H9 (cell line): ENCODE measurements around the gene ENHO. TPM values are rescaled to one million over a fixed set of nuclear protein-coding genes. Genes with fewer than 3 reads are reported as not detected.

ENCODE experiments used
- DNase-seq: peaks from one replicate; pipeline ENCODE4 v3.0.0-alpha.2; 2017
- H2AFZ ChIP-seq: one replicate; pipeline ENCODE4 v1.6.1; 2013; ENCODE audit warnings: mild to moderate bottlenecking, low read length, control low read depth, moderate library complexity
- H2AK5ac ChIP-seq: 2 replicates; pipeline ENCODE4 v1.6.1; 2013; ENCODE audit warnings: low read length, control low read depth, mixed read lengths; ENCODE audit not compliant: insufficient read length
- H2BK120ac ChIP-seq: one replicate; pipeline ENCODE4 v1.6.1; 2013; ENCODE audit warnings: low read depth, mild to moderate bottlenecking, low read length, control low read depth, inconsistent platforms; ENCODE audit not compliant: poor library complexity, severe bottlenecking
- H2BK12ac ChIP-seq: 2 replicates; pipeline ENCODE4 v1.6.1; 2013; ENCODE audit warnings: low read length, control low read depth, mixed read lengths, low read depth; ENCODE audit not compliant: insufficient read length
- H2BK15ac ChIP-seq: 2 replicates; pipeline ENCODE4 v1.6.1; 2013; ENCODE audit warnings: low read depth, low read length, control low read depth
- H2BK20ac ChIP-seq: one replicate; pipeline ENCODE4 v1.6.1; 2013; ENCODE audit warnings: low read depth, mild to moderate bottlenecking, low read length, control low read depth, inconsistent platforms; ENCODE audit not compliant: poor library complexity, severe bottlenecking
- H2BK5ac ChIP-seq: 2 replicates; pipeline ENCODE4 v1.6.1; 2013; ENCODE audit warnings: low read length, control low read depth, mixed read lengths; ENCODE audit not compliant: insufficient read length
- H3K14ac ChIP-seq: 2 replicates; pipeline ENCODE4 v1.6.1; 2013; ENCODE audit warnings: low read length, control low read depth; ENCODE audit not compliant: insufficient read depth
- H3K18ac ChIP-seq: 2 replicates; pipeline ENCODE4 v1.6.1; 2013; ENCODE audit warnings: low read depth, mild to moderate bottlenecking, mixed read lengths, low read length, control low read depth; ENCODE audit not compliant: insufficient read length
- H3K23ac ChIP-seq: 2 replicates; pipeline ENCODE4 v1.6.1; 2013; ENCODE audit warnings: low read length, control low read depth, mixed read lengths, low read depth; ENCODE audit not compliant: insufficient read length
- H3K23me2 ChIP-seq: 2 replicates; pipeline ENCODE4 v1.6.1; 2013; ENCODE audit warnings: low read depth, mild to moderate bottlenecking, mixed read lengths, low read length, control low read depth; ENCODE audit not compliant: insufficient read length, poor library complexity, severe bottlenecking
- H3K27ac ChIP-seq: 2 replicates; pipeline ENCODE4 v1.5.1; 2013; ENCODE audit warnings: low read length, control low read depth, mixed read lengths, low read depth; ENCODE audit not compliant: insufficient read length
- H3K27me3 ChIP-seq: 2 replicates; pipeline ENCODE4 v1.6.1; 2013; ENCODE audit warnings: low read length, control low read depth, inconsistent platforms; ENCODE audit not compliant: insufficient read depth
- H3K4ac ChIP-seq: 2 replicates; pipeline ENCODE4 v1.6.1; 2013; ENCODE audit warnings: low read depth, mild to moderate bottlenecking, control low read depth, inconsistent platforms, low read length, moderate library complexity
- H3K4me1 ChIP-seq: 2 replicates; pipeline ENCODE4 v1.6.1; 2013; ENCODE audit warnings: low read length, control low read depth, inconsistent platforms; ENCODE audit not compliant: insufficient read depth
- H3K4me2 ChIP-seq: 2 replicates; pipeline ENCODE4 v1.6.1; 2013; ENCODE audit warnings: low read length, control low read depth, mixed read lengths; ENCODE audit not compliant: insufficient read length, insufficient read depth
- H3K56ac ChIP-seq: 2 replicates; pipeline ENCODE4 v1.6.1; 2013; ENCODE audit warnings: low read depth, mild to moderate bottlenecking, mixed read lengths, low read length, control low read depth; ENCODE audit not compliant: insufficient read length
- H3K79me1 ChIP-seq: 2 replicates; pipeline ENCODE4 v1.6.1; 2013; ENCODE audit warnings: low read depth, mild to moderate bottlenecking, moderate library complexity, low read length, control low read depth, inconsistent platforms; ENCODE audit not compliant: insufficient read depth, poor library complexity, severe bottlenecking
- H3K79me2 ChIP-seq: 2 replicates; pipeline ENCODE4 v1.6.1; 2013; ENCODE audit warnings: low read length, control low read depth, inconsistent platforms; ENCODE audit not compliant: insufficient read depth
- H3K9ac ChIP-seq: 2 replicates; pipeline ENCODE4 v1.6.1; 2013; ENCODE audit warnings: low read length, control low read depth, mixed read lengths; ENCODE audit not compliant: insufficient read length; ENCODE audit errors: extremely low read depth
- H3K9me3 ChIP-seq: one replicate; pipeline ENCODE4 v1.6.1; 2013; ENCODE audit warnings: low read depth, low read length, inconsistent platforms; ENCODE audit not compliant: control insufficient read depth
- H3T11ph ChIP-seq: one replicate; pipeline ENCODE4 v1.6.1; 2013; ENCODE audit warnings: mild to moderate bottlenecking, low read length, control low read depth, inconsistent platforms
- H4K20me1 ChIP-seq: one replicate; pipeline ENCODE4 v1.6.1; 2013; ENCODE audit not compliant: control insufficient read depth, insufficient read length, insufficient read depth
- H4K5ac ChIP-seq: 2 replicates; pipeline ENCODE4 v1.6.1; 2013; ENCODE audit warnings: low read depth, mild to moderate bottlenecking, mixed read lengths, low read length, control low read depth; ENCODE audit not compliant: insufficient read length
- H4K8ac ChIP-seq: replicated peaks from 2 replicates; pipeline ENCODE4 v1.6.1; 2013; ENCODE audit warnings: low read length, control low read depth, mixed read lengths, low read depth; ENCODE audit not compliant: insufficient read length
- H4K91ac ChIP-seq: 2 replicates; pipeline ENCODE4 v1.6.1; 2013; ENCODE audit warnings: low read depth, mild to moderate bottlenecking, moderate library complexity, mixed read lengths, low read length, control low read depth; ENCODE audit not compliant: insufficient read length
- H3K27ac Mint-ChIP-seq, 3 experiments: 2 replicates in 2 of 3; 3 replicates in 1 of 3; pipeline ENCODE4 v1.8.0; 2020 to 2021; ENCODE audit warnings: mixed read lengths in 3 of 3, mild to moderate bottlenecking in 1 of 3, moderate library complexity in 1 of 3
- H3K27me3 Mint-ChIP-seq: 2 replicates; pipeline ENCODE4 v1.8.0; 2021; ENCODE audit warnings: low read depth, mild to moderate bottlenecking, moderate library complexity, mixed read lengths
- H3K36me3 Mint-ChIP-seq, 3 experiments: 2 replicates in 2 of 3; 3 replicates in 1 of 3; pipeline ENCODE4 v1.8.0; 2020 to 2021; ENCODE audit warnings: low read depth in 3 of 3, mixed read lengths in 3 of 3; ENCODE audit not compliant: insufficient read depth in 1 of 3
- H3K4me1 Mint-ChIP-seq, 2 experiments: 2 replicates each; pipeline ENCODE4 v1.8.0; 2020; ENCODE audit warnings: mixed read lengths in 2 of 2
- H3K4me3 Mint-ChIP-seq, 2 experiments: 2 replicates in 1 of 2; 3 replicates in 1 of 2; pipeline ENCODE4 v1.8.0; 2020 to 2021; ENCODE audit warnings: mild to moderate bottlenecking in 2 of 2, mixed read lengths in 2 of 2, moderate library complexity in 1 of 2
- H3K9me3 Mint-ChIP-seq, 2 experiments: 2 replicates in 1 of 2; 3 replicates in 1 of 2; pipeline ENCODE4 v1.8.0; 2020; ENCODE audit warnings: mild to moderate bottlenecking in 2 of 2, mixed read lengths in 2 of 2, moderate library complexity in 1 of 2
- CTCF ChIP-seq: fragments of 200-600 bp; sonication (generic); conservative IDR thresholded peaks from 3 replicates; pipeline ENCODE4 v1.8.0; 2021; ENCODE audit warnings: antibody characterized with exemption, mild to moderate bottlenecking
- WGBS: extraction: QIAGEN DNeasy Blood & Tissue Kit; methylation state at CpG from one replicate; pipeline ENCODE4 v1.1.7; 2013; ENCODE audit warnings: missing lambda C conversion rate, low lambda C conversion rate, mixed read lengths; ENCODE audit not compliant: insufficient read length; ENCODE audit errors: extremely low coverage; 5-methylcytosine and 5-hydroxymethylcytosine counted together
- total RNA-seq: library from RNA; stranded (reverse); gene quantifications from 2 replicates; pipeline ENCODE4 v1.2.1, GENCODE V29; 2021

Gene ENHO
- total RNA-seq, 1 experiment from 2014 or later: 14.5 TPM

- Histone ChIP-seq H3K27me3 (no peaks in the 10 kb centered on the region), H3K79me2 (no peaks in the 10 kb centered on the region), H4K8ac (no peak overlapping the region), H2AFZ (no peak overlapping the region), H3K18ac (no peak overlapping the region), H4K20me1 (no peaks in the 10 kb centered on the region), H3K9me3 (no peaks in the 10 kb centered on the region), H3T11ph (no peak overlapping the region), H3K27ac (no peak overlapping the region), H3K23me2 (no peaks in the 10 kb centered on the region), H4K5ac (no peak overlapping the region), H3K14ac (no peak overlapping the region), H2AK5ac (no peak overlapping the region), H2BK5ac (no peak overlapping the region), H3K4ac (no peak overlapping the region), H3K9ac (no peak overlapping the region), H3K79me1 (no peaks in the 10 kb centered on the region), H3K4me1 (no peaks in the 10 kb centered on the region), H3K56ac (no peak overlapping the region), H3K4me2 (no peak overlapping the region), H2BK12ac (no peak overlapping the region), H3K23ac (no peak overlapping the region), H2BK120ac (no peak overlapping the region), H4K91ac (no peak overlapping the region), H2BK20ac (no peak overlapping the region), H2BK15ac (no peak overlapping the region)
- no peaks in the 10 kb centered on the region; a peak in 1 of 7 replicates for H3K36me3 Mint-ChIP-seq
- DNase-seq: no peak
- peaks cover 19% of the 10 kb centered on the region for H3K27me3 Mint-ChIP-seq
- no CpG with 5 or more reads among the region's 1 CpG for WGBS
- TF ChIP-seq CTCF: no peak
- H3K27ac Mint-ChIP-seq: no peak overlapping the region
- no peak overlapping the region for H3K4me3 Mint-ChIP-seq
- H3K4me1 Mint-ChIP-seq: no peaks in the 10 kb centered on the region
- H3K9me3 Mint-ChIP-seq: 0 out of 5 replicates have a peak, but pooled peaks cover 0 to 2% of the 10 kb centered on the region in 2 experiments
Measured at GRCh38 chr9:34477541-34477940, 45.2 kb downstream of the ENHO start.
